HG02943 (cell line): ENCODE data around the gene TCHP.

Source experiments
- ATAC-seq: cut with Tn5 transposase; IDR thresholded peaks from one replicate; pipeline ENCODE4 v1.9.1; 2021; ENCODE audit warnings: mild to moderate bottlenecking, low read depth, moderate library complexity; ENCODE audit not compliant: unreplicated experiment

TCHP gene

GRCh38 chr12:109958374-109958773 lies 58.3 kb downstream of the TCHP start:
- no peak for ATAC-seq

- no peak for ATAC-seq
Measured at GRCh38 chr12:109959411-109960093, 59.5 kb downstream of the TCHP start.

- no peak for ATAC-seq
Measured at GRCh38 chr12:109961201-109961600, 61.1 kb downstream of the TCHP start.

GRCh38 chr12:109961612-109962011 lies 61.5 kb downstream of the TCHP start:
- no peak for ATAC-seq

GRCh38 chr12:109962398-109962797 lies 62.3 kb downstream of the TCHP start:
- ATAC-seq: no peak

GRCh38 chr12:109963330-109963729 lies 63.3 kb downstream of the TCHP start:
- no peak for ATAC-seq

- ATAC-seq: no peak
Measured at GRCh38 chr12:109963743-109964429, 63.8 kb downstream of the TCHP start.

GRCh38 chr12:109966546-109966945 lies 66.5 kb downstream of the TCHP start:
- ATAC-seq: no peak

GRCh38 chr12:109967383-109968031 lies 67.4 kb downstream of the TCHP start:
- ATAC-seq: no peak
